Endometrial microvascular endothelial cells (primary cell): Measurements from ENCODE around the gene SCNN1A. TPM values are rescaled to one million over a fixed set of nuclear protein-coding genes. Genes with fewer than 3 reads are reported as not detected.

Experiments
- in situ Hi-C: cut with HindIII; loops from 2 replicates; pipeline ENCODE4 v1.10.0; 2017; ENCODE audit warnings: low sequenced_read_pairs, low pct_unique_long_range_greater_than_20kb; ENCODE audit errors: inconsistent ontology term
- total RNA-seq: library from RNA; depleted of rRNA; stranded (reverse); fragments of >200 nt; gene quantifications from one replicate; pipeline ENCODE4 v1.2.3, GENCODE V29; 2015; ENCODE audit errors: inconsistent ontology term

The SCNN1A gene
- total RNA-seq, 1 donor from 2014 or later, result not detected

DNA sequence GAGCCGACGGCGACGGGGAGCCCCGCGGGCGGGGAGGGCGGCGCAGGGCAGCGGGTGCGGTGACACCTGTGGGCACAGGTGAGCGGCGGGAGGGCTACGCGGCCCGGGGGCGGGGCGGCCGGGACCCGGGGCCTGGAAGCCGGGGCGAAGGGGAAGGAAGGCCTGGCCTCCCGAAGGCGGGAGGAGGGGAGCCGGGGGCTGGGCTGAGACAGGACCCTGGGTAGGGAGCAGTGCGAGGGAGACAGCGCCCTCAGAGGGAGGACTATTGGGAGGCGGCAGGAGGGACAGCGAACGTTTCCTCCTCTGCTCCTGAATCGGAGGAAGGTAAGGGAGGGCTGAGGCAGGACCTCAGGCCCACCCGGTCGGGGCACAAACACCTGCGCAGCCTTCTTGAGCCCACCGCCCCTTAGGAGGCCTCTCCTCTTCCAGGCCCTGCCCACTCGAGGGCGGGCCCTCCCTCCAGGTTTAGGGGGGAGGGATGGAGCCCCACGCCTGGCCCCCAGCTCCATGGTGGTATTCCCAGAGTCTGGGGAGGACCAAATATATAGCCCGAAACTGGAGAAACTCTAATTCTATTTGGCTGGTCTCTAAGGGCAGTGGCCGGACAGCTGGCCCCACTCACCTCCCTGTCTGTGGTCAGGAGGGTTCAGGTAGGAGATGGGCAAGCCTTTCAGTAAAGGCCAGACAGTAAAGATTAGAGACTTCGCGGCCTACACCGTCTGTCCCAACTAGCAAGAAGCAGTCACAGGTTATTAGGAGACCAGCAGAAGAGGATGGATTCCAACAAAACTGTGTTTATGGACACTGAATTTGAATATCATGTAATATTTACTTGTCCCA, 64.4 kb downstream of the SCNN1A start:
- in situ Hi-C loops, result no loop called here

DNA sequence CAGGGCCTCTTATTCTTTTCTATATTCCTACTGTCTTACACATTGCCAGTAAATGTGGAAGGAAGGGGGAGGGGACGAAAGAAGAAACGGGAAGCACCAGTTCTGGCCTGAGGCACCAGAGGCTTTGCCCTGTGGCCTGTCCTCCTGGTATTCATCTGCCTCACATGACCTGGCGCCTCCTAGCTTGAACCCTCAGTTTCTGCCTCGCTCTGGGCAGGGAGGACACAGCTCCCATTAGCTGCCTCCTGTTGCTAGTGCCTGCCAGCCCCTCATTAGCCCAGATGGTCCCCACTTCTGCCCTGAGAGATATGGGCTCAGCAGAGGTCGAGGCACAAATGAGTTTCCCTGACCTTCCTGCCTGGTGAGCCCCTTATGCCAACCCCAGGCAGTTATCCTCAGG, 67.8 kb downstream of the SCNN1A start:
- in situ Hi-C loops, result no loop called here

- in situ Hi-C loops, result no loop called here
Measured at GRCh38 chr12:6306599-6307220, 68.7 kb downstream of the SCNN1A start.

- in situ Hi-C loops, result no loop called here
Measured at GRCh38 chr12:6306151-6306550, 69.2 kb downstream of the SCNN1A start.

- in situ Hi-C loops, result no loop called here
Measured at GRCh38 chr12:6303071-6303470, 72.3 kb downstream of the SCNN1A start.

- in situ Hi-C loops, result no loop called here
Measured at GRCh38 chr12:6302621-6303020, 72.7 kb downstream of the SCNN1A start.

DNA sequence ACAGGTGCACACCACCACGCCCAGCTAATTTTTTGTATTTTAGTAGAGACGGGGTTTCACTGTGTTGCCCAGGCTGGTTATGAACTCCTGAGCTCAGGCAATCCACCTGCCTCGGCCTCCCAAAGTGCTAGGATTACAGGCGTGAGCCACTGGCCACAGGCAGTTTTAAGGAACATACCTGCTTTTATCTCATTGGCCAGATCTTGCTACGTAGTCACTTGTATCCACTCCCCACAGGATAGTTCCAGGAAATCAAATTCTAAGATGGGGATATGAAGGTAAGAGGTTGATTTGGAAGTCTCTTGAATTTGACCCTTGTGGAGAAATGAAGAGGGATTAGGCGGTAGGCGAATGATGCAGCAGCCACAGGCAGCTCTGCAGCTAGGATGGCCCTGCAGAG, 73.6 kb downstream of the SCNN1A start:
- in situ Hi-C loops, result no loop called here

GRCh38 chr12:6297170-6297569, 78.2 kb downstream of the SCNN1A start:
- in situ Hi-C loops, result no loop called here

Other genes starting within 250 kb of the SCNN1A start
- gene CD9, start 175.2 kb downstream of the SCNN1A start, total RNA-seq, result 937 TPM
- not detected for gene PLEKHG6, start 64.9 kb downstream of the SCNN1A start, total RNA-seq
- 254 TPM for gene TNFRSF1A, start 33.5 kb downstream of the SCNN1A start, total RNA-seq
- gene LTBR, start 8.6 kb upstream of the SCNN1A start, total RNA-seq, result 169 TPM
- not detected for gene CD27, start 69.4 kb upstream of the SCNN1A start, total RNA-seq
- 18.2 TPM for gene TAPBPL, start 76.5 kb upstream of the SCNN1A start, total RNA-seq
- gene VAMP1, start 95.1 kb upstream of the SCNN1A start, total RNA-seq, result 2.1 TPM
- gene MRPL51, start 117.7 kb upstream of the SCNN1A start, total RNA-seq, result 108 TPM
- 102 TPM for gene NCAPD2, start 118.5 kb upstream of the SCNN1A start, total RNA-seq
- 6,670 TPM for gene GAPDH, start 159.0 kb upstream of the SCNN1A start, total RNA-seq
- 15.8 TPM for gene IFFO1, start 180.5 kb upstream of the SCNN1A start, total RNA-seq
- 59.6 TPM for gene NOP2, start 192.7 kb upstream of the SCNN1A start, total RNA-seq
- gene CHD4, start 231.8 kb upstream of the SCNN1A start, total RNA-seq, result 202 TPM